ENCODE results near the gene SELENOI. TPM values are rescaled to one million over a fixed set of nuclear protein-coding genes. Genes with fewer than 3 reads are reported as not detected.

SELENOI gene
- polyA plus RNA-seq, 1 donor (not counting 4 experiments of a cell fraction or from before 2014, with no cell fraction given) = 38.1 TPM

- Histone ChIP-seq H2AFZ (ENCODE audit: control insufficient read depth, low read length) (no peak overlapping the region), H4K20me1 (ENCODE audit: control insufficient read depth, extremely low read depth, insufficient read depth, low read length) (no peaks in the 10 kb centered on the region), H3K79me2 (ENCODE audit: control insufficient read depth, insufficient read depth, low read length) (no peaks in the 10 kb centered on the region), H3K27ac (ENCODE audit: control insufficient read depth, insufficient read depth, low read length) (no peak overlapping the region), H3K36me3 (ENCODE audit: control insufficient read depth in 2 of 2, extremely low read depth in 1 of 2, insufficient read depth in 2 of 2, low read length in 2 of 2) (no peaks in the 10 kb centered on the region), H3K4me1 (ENCODE audit: control insufficient read depth, extremely low read depth, insufficient read depth, low read length) (no peaks in the 10 kb centered on the region), H3K9ac (ENCODE audit: control insufficient read depth, extremely low read depth, insufficient read depth, low read length) (no peak overlapping the region), H3K9me1 (ENCODE audit: control insufficient read depth, extremely low read depth, insufficient read depth, low read length) (no peaks in the 10 kb centered on the region), H3K4me2 (ENCODE audit: control insufficient read depth, extremely low read depth, insufficient read depth, low read depth, low read length) (no peak overlapping the region), H3K27me3 (ENCODE audit: control insufficient read depth, extremely low read depth, insufficient read depth, low read length) (no peaks in the 10 kb centered on the region), H3K9me3 (ENCODE audit: control insufficient read depth, low read depth, low read length) (no peaks in the 10 kb centered on the region), H3K4me3 (ENCODE audit: control insufficient read depth in 2 of 3, extremely low read depth in 1 of 3, insufficient read depth in 2 of 3, low read depth in 1 of 3, low read length in 3 of 3) (no peak overlapping the region)
- no peak for DNase-seq (ENCODE audit: low read depth, low spot score)
- dilution Hi-C loops (cut with MboI; ENCODE audit: extremely low pct_ligation_motif_present, low sequenced_read_pairs) = no loop called here
- FAIRE-seq = no peak
- TF ChIP-seq CTCF (optimal IDR thresholded peaks at IDR 0.05 in 1 of 3, IDR thresholded peaks at IDR 0.05 in 1 of 3, conservative IDR thresholded peaks at IDR 0.05 in 1 of 3; ENCODE audit: extremely low read depth in 1 of 3, insufficient read depth in 2 of 3, low read length in 3 of 3) (no peak), EZH2 (IDR thresholded peaks at IDR 0.05; ENCODE audit: low read length) (no peak)
Observed at GRCh38 chr2:26421961-26422360, 76.0 kb downstream of the SELENOI start.

- Histone ChIP-seq H3K79me2 (ENCODE audit: control insufficient read depth, insufficient read depth, low read length) (no peaks in the 10 kb centered on the region), H2AFZ (ENCODE audit: control insufficient read depth, low read length) (no peak overlapping the region), H3K27ac (ENCODE audit: control insufficient read depth, insufficient read depth, low read length) (no peak overlapping the region), H3K9ac (ENCODE audit: control insufficient read depth, extremely low read depth, insufficient read depth, low read length) (no peak overlapping the region), H3K9me1 (ENCODE audit: control insufficient read depth, extremely low read depth, insufficient read depth, low read length) (no peaks in the 10 kb centered on the region), H3K4me2 (ENCODE audit: control insufficient read depth, extremely low read depth, insufficient read depth, low read depth, low read length) (no peak overlapping the region), H4K20me1 (ENCODE audit: control insufficient read depth, extremely low read depth, insufficient read depth, low read length) (no peaks in the 10 kb centered on the region), H3K4me1 (ENCODE audit: control insufficient read depth, extremely low read depth, insufficient read depth, low read length) (no peaks in the 10 kb centered on the region), H3K27me3 (ENCODE audit: control insufficient read depth, extremely low read depth, insufficient read depth, low read length) (no peaks in the 10 kb centered on the region), H3K36me3 (ENCODE audit: control insufficient read depth in 2 of 2, extremely low read depth in 1 of 2, insufficient read depth in 2 of 2, low read length in 2 of 2) (no peaks in the 10 kb centered on the region), H3K9me3 (ENCODE audit: control insufficient read depth, low read depth, low read length) (no peaks in the 10 kb centered on the region), H3K4me3 (ENCODE audit: control insufficient read depth in 2 of 3, extremely low read depth in 1 of 3, insufficient read depth in 2 of 3, low read depth in 1 of 3, low read length in 3 of 3) (no peak overlapping the region)
- no peak for DNase-seq (ENCODE audit: low read depth, low spot score)
- no peak for TF ChIP-seq EZH2 (IDR thresholded peaks at IDR 0.05; ENCODE audit: low read length)
- no peak for TF ChIP-seq CTCF (optimal IDR thresholded peaks at IDR 0.05 in 1 of 3, IDR thresholded peaks at IDR 0.05 in 1 of 3, conservative IDR thresholded peaks at IDR 0.05 in 1 of 3; ENCODE audit: extremely low read depth in 1 of 3, insufficient read depth in 2 of 3, low read length in 3 of 3)
- no peak for FAIRE-seq
- dilution Hi-C loops (cut with MboI; ENCODE audit: extremely low pct_ligation_motif_present, low sequenced_read_pairs) = no loop called here
Observed at GRCh38 chr2:26422947-26423629, 77.1 kb downstream of the SELENOI start.

Measured in keratinocyte (primary cell).